Osteoblast (primary cell): Measurements from ENCODE around the gene LBX1. TPM values are rescaled to one million over a fixed set of nuclear protein-coding genes. Genes with fewer than 3 reads are reported as not detected.

ENCODE experiments used
- DNase-seq: peaks from one replicate; pipeline ENCODE4 v3.0.0; 2011; ENCODE audit warnings: low spot score, mixed read lengths; ENCODE audit not compliant: insufficient read length; ENCODE audit errors: missing footprints
- H2AFZ ChIP-seq: 2 replicates; pipeline ENCODE4 v1.6.0; 2011; ENCODE audit warnings: mild to moderate bottlenecking, low read length
- H3K27ac ChIP-seq: 2 replicates; pipeline ENCODE4 v1.5.1; 2011; ENCODE audit warnings: mild to moderate bottlenecking, low read depth, low read length, moderate library complexity
- H3K27me3 ChIP-seq: 2 replicates; pipeline ENCODE4 v1.6.0; 2012; ENCODE audit warnings: mild to moderate bottlenecking, control low read depth, inconsistent platforms, low read length, moderate library complexity; ENCODE audit not compliant: insufficient read depth
- H3K36me3 ChIP-seq: 2 replicates; pipeline ENCODE4 v1.5.1; 2011; ENCODE audit warnings: mild to moderate bottlenecking, low read length, control low read depth, moderate library complexity; ENCODE audit not compliant: insufficient read depth
- H3K4me1 ChIP-seq: 2 replicates; pipeline ENCODE4 v1.5.1; 2011; ENCODE audit warnings: mild to moderate bottlenecking, low read length, control low read depth, moderate library complexity; ENCODE audit not compliant: insufficient read depth
- H3K4me2 ChIP-seq: 2 replicates; pipeline ENCODE4 v1.6.0; 2011; ENCODE audit warnings: mild to moderate bottlenecking, low read length; ENCODE audit not compliant: insufficient read depth
- H3K4me3 ChIP-seq: fragments of 200-600 bp; sonication (generic); 3 replicates; pipeline ENCODE4 v1.5.1; 2012; ENCODE audit warnings: mild to moderate bottlenecking, low read length, inconsistent platforms; ENCODE audit not compliant: insufficient read depth
- H3K79me2 ChIP-seq: 2 replicates; pipeline ENCODE4 v1.6.0; 2012; ENCODE audit warnings: mild to moderate bottlenecking, low read length, control low read depth, inconsistent platforms; ENCODE audit not compliant: insufficient read depth
- H3K9me3 ChIP-seq: 2 replicates; pipeline ENCODE4 v1.5.1; 2011; ENCODE audit warnings: low read depth, low read length, control low read depth
- H4K20me1 ChIP-seq: 2 replicates; pipeline ENCODE4 v1.6.0; 2012; ENCODE audit warnings: mild to moderate bottlenecking, low read length, control low read depth; ENCODE audit not compliant: insufficient read depth
- total RNA-seq: library from RNA; depleted of rRNA; stranded (reverse); fragments of >200 nt; gene quantifications from 2 replicates; pipeline ENCODE4 v1.2.3, GENCODE V29; 2012
- TF ChIP-seq, protein P1 (sequence below): IDR thresholded peaks from 2 replicates; pipeline ENCODE4 v1.5.1; 2011; ENCODE audit warnings: mild to moderate bottlenecking, low read depth, low read length, moderate library complexity; ENCODE audit errors: extremely low read depth

The LBX1 gene
- total RNA-seq, 1 donor = not detected

DNA sequence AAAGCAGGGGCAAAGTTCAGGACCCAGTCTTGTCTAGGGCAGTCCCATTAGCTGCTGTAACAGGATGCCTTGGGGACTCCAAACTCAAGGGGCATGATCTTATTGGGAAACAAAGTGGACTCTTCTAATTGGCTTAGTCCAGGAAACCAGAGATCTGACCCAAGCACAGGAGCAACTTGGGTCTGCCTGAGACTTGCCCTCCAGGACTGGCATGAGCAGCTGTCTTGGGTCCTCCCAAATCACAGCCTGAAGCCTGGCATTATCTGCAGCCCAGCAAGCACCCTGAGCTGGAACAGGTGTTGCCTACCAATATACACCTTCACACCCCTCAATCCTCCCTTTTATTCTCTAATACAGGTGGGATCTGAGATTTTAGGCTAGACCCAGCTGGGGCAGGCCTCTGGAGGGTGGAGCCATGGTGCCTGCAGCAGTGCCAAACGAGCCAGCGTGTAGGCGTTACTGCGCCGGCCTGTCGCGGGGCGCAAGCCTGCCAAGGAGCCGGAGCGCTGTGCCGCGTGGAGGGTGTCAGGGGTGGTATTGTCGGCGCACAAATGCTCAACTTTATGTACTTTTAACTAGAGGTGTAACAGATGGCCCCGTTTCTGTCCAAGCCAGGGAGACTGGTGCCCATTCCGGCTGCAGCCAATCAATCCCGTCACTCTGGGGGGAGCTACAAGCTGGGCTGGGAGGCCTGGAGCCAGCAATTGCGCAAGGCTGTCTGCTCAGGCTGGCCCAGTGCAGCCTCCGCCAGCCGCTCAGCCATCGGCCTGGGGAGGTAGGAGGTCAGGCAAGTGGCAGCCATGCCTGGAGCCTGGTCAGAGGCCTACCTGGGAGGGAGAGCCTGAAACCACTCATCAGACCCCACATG lies 12.8 kb upstream of the LBX1 start:
- Histone ChIP-seq H3K4me1 (no peaks in the 10 kb centered on the region), H4K20me1 (no peaks in the 10 kb centered on the region), H2AFZ (no peak overlapping the region), H3K36me3 (no peaks in the 10 kb centered on the region), H3K9me3 (no peaks in the 10 kb centered on the region), H3K4me2 (no peak overlapping the region), H3K79me2 (no peaks in the 10 kb centered on the region), H3K4me3 (no peak overlapping the region), H3K27me3 (peaks cover 59% of the 10 kb centered on the region), H3K27ac (no peak overlapping the region)
- DNase-seq = peak; percentile 66
- TF ChIP-seq, protein P1, sequence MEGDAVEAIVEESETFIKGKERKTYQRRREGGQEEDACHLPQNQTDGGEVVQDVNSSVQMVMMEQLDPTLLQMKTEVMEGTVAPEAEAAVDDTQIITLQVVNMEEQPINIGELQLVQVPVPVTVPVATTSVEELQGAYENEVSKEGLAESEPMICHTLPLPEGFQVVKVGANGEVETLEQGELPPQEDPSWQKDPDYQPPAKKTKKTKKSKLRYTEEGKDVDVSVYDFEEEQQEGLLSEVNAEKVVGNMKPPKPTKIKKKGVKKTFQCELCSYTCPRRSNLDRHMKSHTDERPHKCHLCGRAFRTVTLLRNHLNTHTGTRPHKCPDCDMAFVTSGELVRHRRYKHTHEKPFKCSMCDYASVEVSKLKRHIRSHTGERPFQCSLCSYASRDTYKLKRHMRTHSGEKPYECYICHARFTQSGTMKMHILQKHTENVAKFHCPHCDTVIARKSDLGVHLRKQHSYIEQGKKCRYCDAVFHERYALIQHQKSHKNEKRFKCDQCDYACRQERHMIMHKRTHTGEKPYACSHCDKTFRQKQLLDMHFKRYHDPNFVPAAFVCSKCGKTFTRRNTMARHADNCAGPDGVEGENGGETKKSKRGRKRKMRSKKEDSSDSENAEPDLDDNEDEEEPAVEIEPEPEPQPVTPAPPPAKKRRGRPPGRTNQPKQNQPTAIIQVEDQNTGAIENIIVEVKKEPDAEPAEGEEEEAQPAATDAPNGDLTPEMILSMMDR = no peak

DNA sequence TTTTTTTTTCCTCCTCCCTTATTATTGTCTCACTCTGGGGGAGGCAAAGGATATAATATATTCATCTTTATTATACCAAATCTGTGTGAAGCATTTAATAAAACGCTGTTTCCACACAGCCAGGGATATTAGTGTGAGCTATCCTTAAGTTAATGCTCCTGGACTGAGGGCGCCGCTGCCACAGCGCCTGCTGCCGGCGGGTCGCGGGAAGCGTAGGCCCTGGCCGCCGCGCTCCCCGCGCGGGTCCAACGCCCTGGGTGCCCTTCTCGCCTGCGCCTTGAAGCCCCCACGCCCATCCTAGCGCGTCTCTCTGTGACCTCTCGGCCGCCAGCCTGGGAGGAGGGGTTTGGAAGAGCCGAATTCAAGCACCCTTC lies 9.5 kb upstream of the LBX1 start:
- Histone ChIP-seq H2AFZ (no peak overlapping the region), H3K9me3 (peaks cover 1% of the 10 kb centered on the region), H3K79me2 (no peaks in the 10 kb centered on the region), H3K27ac (no peak overlapping the region), H3K36me3 (no peaks in the 10 kb centered on the region), H3K4me2 (no peak overlapping the region), H3K4me1 (no peaks in the 10 kb centered on the region), H4K20me1 (no peaks in the 10 kb centered on the region), H3K4me3 (no peak overlapping the region), H3K27me3 (peaks cover 82% of the 10 kb centered on the region)
- DNase-seq = peak; percentile 55
- TF ChIP-seq, protein P1 = peak; percentile 41

DNA sequence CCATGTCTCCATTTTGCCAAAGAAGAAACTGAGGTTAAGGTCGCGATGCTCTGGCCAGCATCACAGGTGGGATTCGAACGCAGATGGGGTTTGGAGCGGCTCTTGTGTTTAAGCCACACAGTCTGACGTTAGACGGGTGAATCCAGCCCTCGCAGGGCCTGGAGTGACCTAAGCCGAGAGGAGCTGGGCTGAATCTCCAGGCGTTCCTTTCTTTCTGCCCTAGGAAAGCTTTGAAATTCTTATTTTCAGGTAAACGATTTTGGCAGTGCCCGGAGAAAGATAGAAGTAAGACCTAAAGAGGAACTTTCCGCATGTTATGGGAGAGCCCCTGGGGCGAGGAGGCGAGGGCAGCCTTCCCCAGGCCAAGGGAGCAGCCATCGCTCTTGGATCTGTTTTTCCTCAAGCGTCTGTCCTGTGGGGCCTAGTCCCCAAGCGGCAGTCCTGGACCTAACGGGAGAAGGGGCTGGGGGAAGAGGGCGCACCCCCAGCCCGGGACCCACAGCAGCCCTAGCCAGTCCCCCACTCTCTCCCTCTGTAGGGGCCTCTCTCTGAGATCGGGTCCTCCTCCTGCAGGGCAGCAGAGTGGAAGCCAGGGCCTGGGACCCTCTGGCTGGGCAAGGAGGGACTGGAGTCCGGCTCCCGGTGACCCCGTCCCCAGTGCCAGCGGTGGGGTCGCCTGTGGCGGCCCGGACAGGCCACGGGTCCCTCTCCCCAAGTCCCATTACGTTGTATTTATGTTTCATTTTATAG lies 8.9 kb upstream of the LBX1 start:
- H2AFZ ChIP-seq = no peak overlapping the region
- H3K4me1 ChIP-seq = no peaks in the 10 kb centered on the region
- no peaks in the 10 kb centered on the region for H3K36me3 ChIP-seq
- no peak overlapping the region for H3K27ac ChIP-seq
- H3K27me3 ChIP-seq = peaks cover 82% of the 10 kb centered on the region
- H3K79me2 ChIP-seq = no peaks in the 10 kb centered on the region
- H4K20me1 ChIP-seq = no peaks in the 10 kb centered on the region
- H3K9me3 ChIP-seq = peaks cover 1% of the 10 kb centered on the region
- TF ChIP-seq, protein P1 = no peak
- H3K4me2 ChIP-seq = no peak overlapping the region
- peak; percentile 71 for DNase-seq
- no peak overlapping the region for H3K4me3 ChIP-seq
